Parathyroid adenoma (tissue), 2 donors: ENCODE data around the gene NR2F1.

Experiments
- H2AFZ ChIP-seq: fragments of 300-600 bp; sonication (generic); one replicate; pipeline ENCODE4 v1.7.0; 2017; ENCODE audit warnings: antibody characterized with exemption, mild to moderate bottlenecking
- H3K27ac ChIP-seq: fragments of 300-600 bp; sonication (generic); one replicate; pipeline ENCODE4 v1.7.0; 2017
- H3K27me3 ChIP-seq: fragments of 300-600 bp; sonication (generic); one replicate; pipeline ENCODE4 v1.7.0; 2017; ENCODE audit warnings: low read length; ENCODE audit not compliant: control insufficient read depth, insufficient read depth
- H3K36me3 ChIP-seq: fragments of 300-600 bp; sonication (generic); one replicate; pipeline ENCODE4 v1.7.0; 2017; ENCODE audit warnings: low read length; ENCODE audit not compliant: control insufficient read depth, insufficient read depth
- H3K4me1 ChIP-seq: fragments of 300-600 bp; sonication (generic); one replicate; pipeline ENCODE4 v1.7.0; 2017; ENCODE audit warnings: control low read depth
- H3K4me2 ChIP-seq: fragments of 300-600 bp; sonication (generic); one replicate; pipeline ENCODE4 v1.7.0; 2017; ENCODE audit warnings: low read length
- H3K4me3 ChIP-seq: fragments of 300-600 bp; sonication (generic); one replicate; pipeline ENCODE4 v1.7.0; 2017; ENCODE audit warnings: low read depth, low read length
- H3K79me2 ChIP-seq: fragments of 300-600 bp; sonication (generic); one replicate; pipeline ENCODE4 v1.7.0; 2017; ENCODE audit warnings: control low read depth
- H3K9ac ChIP-seq: fragments of 300-600 bp; sonication (generic); one replicate; pipeline ENCODE4 v1.7.0; 2017; ENCODE audit warnings: mild to moderate bottlenecking
- H3K9me3 ChIP-seq: fragments of 300-600 bp; sonication (generic); one replicate; pipeline ENCODE4 v1.7.0; 2017; ENCODE audit warnings: low read length; ENCODE audit not compliant: control insufficient read depth
- CTCF ChIP-seq: fragments of 300-600 bp; sonication (generic); IDR thresholded peaks from one replicate; pipeline ENCODE4 v1.7.0; 2017; ENCODE audit warnings: antibody characterized with exemption, mild to moderate bottlenecking
- donor health status: primary hyperparathyroidism.

NR2F1 gene

GRCh38 chr5:93594591-93595419, 11.8 kb downstream of the NR2F1 start:
- Histone ChIP-seq H3K4me2 (no peak overlapping the region), H3K9ac (no peak overlapping the region), H3K4me3 (no peak overlapping the region), H3K79me2 (no peaks in the 10 kb centered on the region), H3K27ac (no peak overlapping the region), H3K9me3 (no peaks in the 10 kb centered on the region), H3K4me1 (no peaks in the 10 kb centered on the region), H2AFZ (no peak overlapping the region), H3K27me3 (peaks cover 2% of the 10 kb centered on the region), H3K36me3 (no peaks in the 10 kb centered on the region)
- no peak for TF ChIP-seq CTCF

- H3K4me3 ChIP-seq = no peak overlapping the region
- no peaks in the 10 kb centered on the region for H3K36me3 ChIP-seq
- no peak overlapping the region for H2AFZ ChIP-seq
- H3K9ac ChIP-seq = no peak overlapping the region
- peaks cover 2% of the 10 kb centered on the region for H3K27me3 ChIP-seq
- TF ChIP-seq CTCF = no peak
- no peaks in the 10 kb centered on the region for H3K9me3 ChIP-seq
- no peak overlapping the region for H3K27ac ChIP-seq
- no peak overlapping the region for H3K4me2 ChIP-seq
- H3K79me2 ChIP-seq = no peaks in the 10 kb centered on the region
- H3K4me1 ChIP-seq = no peaks in the 10 kb centered on the region
Measured at GRCh38 chr5:93595420-93596147, 12.6 kb downstream of the NR2F1 start.

GRCh38 chr5:93596310-93596675, 13.3 kb downstream of the NR2F1 start:
- no peaks in the 10 kb centered on the region for H3K36me3 ChIP-seq
- H3K4me2 ChIP-seq = no peak overlapping the region
- no peak overlapping the region for H3K4me3 ChIP-seq
- H3K9ac ChIP-seq = no peak overlapping the region
- no peaks in the 10 kb centered on the region for H3K9me3 ChIP-seq
- H3K79me2 ChIP-seq = no peaks in the 10 kb centered on the region
- no peak for TF ChIP-seq CTCF
- peaks cover 3% of the 10 kb centered on the region for H3K27me3 ChIP-seq
- no peak overlapping the region for H3K27ac ChIP-seq
- no peak overlapping the region for H2AFZ ChIP-seq
- no peaks in the 10 kb centered on the region for H3K4me1 ChIP-seq

- no peaks in the 10 kb centered on the region for H3K36me3 ChIP-seq
- no peak overlapping the region for H3K9ac ChIP-seq
- no peak overlapping the region for H3K4me2 ChIP-seq
- no peak overlapping the region for H2AFZ ChIP-seq
- no peak overlapping the region for H3K4me3 ChIP-seq
- no peaks in the 10 kb centered on the region for H3K79me2 ChIP-seq
- no peaks in the 10 kb centered on the region for H3K9me3 ChIP-seq
- peaks cover 4% of the 10 kb centered on the region for H3K27me3 ChIP-seq
- H3K27ac ChIP-seq = no peak overlapping the region
- TF ChIP-seq CTCF = no peak
- H3K4me1 ChIP-seq = no peaks in the 10 kb centered on the region
Measured at GRCh38 chr5:93596676-93597490, 13.9 kb downstream of the NR2F1 start.
